HepG2 (cell line): ENCODE data around the gene SH3PXD2A.

Experiments used
- HDAC2 ChIP-seq: sonication (generic); formaldehyde crosslinking; IDR thresholded peaks from 2 replicates; pipeline ENCODE4 v1.4.0; 2020; ENCODE audit warnings: missing genetic modification reagents
- TF ChIP-seq, protein P1 (sequence below): sonication (generic); formaldehyde crosslinking; IDR thresholded peaks from 2 replicates; pipeline ENCODE4 v1.4.0; 2020; ENCODE audit warnings: missing genetic modification reagents

DNA sequence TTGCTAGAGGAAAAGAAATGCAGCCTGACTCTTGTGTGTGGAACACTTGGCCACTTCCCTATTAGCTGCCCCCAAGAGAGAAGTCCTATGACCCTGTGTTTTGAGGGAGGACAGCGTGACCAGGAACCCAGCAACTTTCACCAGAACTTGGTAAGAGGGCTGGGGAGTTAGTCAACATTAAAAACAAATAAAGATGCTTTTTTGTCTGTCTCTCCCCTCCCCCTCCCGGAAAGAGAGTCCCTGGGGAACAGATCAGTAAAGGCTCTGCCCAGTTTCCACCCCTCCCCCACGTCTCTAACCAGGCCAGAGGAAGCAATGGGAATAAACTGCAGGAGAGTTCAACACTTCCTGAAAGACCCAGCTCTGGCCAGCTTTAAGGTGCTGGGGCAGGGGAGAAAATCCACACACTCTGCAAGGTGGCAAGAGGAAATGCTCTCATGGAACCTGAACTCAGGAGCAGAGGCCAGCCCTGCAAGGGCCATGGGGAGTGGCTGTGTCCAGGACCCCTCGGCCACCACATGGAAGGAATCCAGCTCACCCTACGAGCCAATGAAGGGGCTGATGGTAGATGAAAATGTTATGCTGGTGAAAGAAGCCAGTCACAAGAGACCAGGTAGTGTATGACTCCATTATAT, 21.5 kb downstream of the SH3PXD2A start:
- TF ChIP-seq HDAC2 (CRISPR knock-in tag), result peak; percentile 66
- TF ChIP-seq, protein P1, sequence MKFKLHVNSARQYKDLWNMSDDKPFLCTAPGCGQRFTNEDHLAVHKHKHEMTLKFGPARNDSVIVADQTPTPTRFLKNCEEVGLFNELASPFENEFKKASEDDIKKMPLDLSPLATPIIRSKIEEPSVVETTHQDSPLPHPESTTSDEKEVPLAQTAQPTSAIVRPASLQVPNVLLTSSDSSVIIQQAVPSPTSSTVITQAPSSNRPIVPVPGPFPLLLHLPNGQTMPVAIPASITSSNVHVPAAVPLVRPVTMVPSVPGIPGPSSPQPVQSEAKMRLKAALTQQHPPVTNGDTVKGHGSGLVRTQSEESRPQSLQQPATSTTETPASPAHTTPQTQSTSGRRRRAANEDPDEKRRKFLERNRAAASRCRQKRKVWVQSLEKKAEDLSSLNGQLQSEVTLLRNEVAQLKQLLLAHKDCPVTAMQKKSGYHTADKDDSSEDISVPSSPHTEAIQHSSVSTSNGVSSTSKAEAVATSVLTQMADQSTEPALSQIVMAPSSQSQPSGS (CRISPR knock-in tag), result no peak
